ENCODE measurements around the gene C2orf42. TPM values are rescaled to one million over a fixed set of nuclear protein-coding genes. Genes with fewer than 3 reads are reported as not detected.
"Not testable (repeated sequence)": the region's sequence is repeated elsewhere in the genome, so short reads cannot be mapped to it uniquely, and the experiment has no call there.

The C2orf42 gene
- total RNA-seq, 4 donors from 2014 or later, result 10.3 to 18.7 (median 14.0) TPM

DNA sequence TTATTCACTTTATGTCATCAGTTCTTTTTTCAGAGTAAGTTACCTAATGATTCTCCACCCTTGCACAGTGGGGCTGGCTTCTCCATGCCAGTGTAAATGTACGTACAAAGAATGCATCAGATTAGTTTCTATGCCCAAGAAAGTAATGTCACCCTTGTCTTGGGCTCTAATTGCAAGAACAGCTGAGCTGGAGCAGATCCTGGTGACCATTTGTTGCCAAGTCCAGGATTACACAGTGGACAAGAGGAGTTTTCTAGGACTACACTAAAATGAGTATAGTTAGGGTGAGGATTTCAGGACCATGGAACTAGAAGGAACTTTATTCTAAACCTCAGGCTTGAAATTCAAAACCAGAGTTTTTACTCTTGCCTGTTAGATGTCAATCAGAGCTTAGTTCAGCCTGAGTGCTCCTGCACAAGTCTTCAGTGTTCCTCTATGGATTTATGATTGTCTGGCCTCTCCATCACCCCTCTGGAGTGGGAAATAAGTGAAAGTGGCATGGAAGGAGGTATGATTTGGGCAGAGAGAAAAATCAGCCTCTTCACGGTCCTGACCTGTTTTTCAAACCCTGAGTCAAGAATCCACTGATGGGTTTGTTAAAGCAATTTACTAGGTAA, 73.8 kb downstream of the C2orf42 start:
- peaks cover 0 to 8% (median 2%) of the 10 kb centered on the region in 4 donors for H3K4me1 ChIP-seq
- no peaks in the 10 kb centered on the region for H3K9me3 ChIP-seq
- H3K36me3 ChIP-seq, result no peaks in the 10 kb centered on the region
- H3K27me3 ChIP-seq, result no peaks in the 10 kb centered on the region
- no peak overlapping the region for H3K4me3 ChIP-seq
- no peak overlapping the region for H3K27ac ChIP-seq
- TF ChIP-seq POLR2A (IDR thresholded peaks at IDR 0.05), result no peak
- TF ChIP-seq, protein P1, sequence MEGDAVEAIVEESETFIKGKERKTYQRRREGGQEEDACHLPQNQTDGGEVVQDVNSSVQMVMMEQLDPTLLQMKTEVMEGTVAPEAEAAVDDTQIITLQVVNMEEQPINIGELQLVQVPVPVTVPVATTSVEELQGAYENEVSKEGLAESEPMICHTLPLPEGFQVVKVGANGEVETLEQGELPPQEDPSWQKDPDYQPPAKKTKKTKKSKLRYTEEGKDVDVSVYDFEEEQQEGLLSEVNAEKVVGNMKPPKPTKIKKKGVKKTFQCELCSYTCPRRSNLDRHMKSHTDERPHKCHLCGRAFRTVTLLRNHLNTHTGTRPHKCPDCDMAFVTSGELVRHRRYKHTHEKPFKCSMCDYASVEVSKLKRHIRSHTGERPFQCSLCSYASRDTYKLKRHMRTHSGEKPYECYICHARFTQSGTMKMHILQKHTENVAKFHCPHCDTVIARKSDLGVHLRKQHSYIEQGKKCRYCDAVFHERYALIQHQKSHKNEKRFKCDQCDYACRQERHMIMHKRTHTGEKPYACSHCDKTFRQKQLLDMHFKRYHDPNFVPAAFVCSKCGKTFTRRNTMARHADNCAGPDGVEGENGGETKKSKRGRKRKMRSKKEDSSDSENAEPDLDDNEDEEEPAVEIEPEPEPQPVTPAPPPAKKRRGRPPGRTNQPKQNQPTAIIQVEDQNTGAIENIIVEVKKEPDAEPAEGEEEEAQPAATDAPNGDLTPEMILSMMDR (IDR thresholded peaks at IDR 0.05), result no peak
- no peak for DNase-seq

DNA sequence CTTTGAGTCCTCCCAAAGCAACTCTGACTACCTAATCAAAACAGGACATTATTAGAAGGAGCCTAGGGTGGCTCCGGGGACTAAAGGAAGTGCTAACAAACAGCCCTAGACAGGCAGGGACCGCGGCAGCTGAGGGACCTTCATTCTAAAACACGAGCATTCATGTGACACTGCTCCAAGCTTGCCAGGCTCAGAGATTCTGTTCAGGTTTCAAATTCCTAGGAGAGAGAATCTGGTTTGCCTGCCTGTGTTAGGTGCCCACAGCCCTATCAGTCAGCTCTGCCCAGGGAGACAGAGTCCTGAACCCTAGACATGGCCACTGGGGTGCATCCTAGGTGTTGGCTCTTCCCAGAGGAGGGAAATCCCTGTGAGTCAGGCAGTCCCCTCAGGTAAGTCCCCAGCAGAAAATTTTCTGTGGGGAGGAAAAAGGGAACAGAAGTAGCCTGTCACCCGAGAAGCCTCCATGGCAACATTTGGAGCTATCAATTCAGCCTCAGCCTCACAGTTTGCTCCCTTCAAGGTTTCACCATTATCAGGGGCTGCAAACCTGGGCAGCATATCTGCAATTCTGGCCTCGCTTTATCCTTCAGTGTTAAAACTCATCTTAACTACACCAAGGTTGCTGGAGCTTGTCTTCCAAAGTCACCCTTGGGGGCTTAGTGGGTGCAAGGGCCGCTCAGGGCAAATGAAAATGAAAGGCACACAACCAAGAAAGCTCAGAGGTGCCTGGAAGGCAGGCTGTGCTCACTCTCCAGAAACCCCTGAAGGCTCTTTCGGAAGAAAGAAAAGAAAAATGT, 75.0 kb downstream of the C2orf42 start:
- Histone ChIP-seq H3K4me1 (peaks cover 0 to 11% (median 2%) of the 10 kb centered on the region in 4 donors), H3K9me3 (no peaks in the 10 kb centered on the region), H3K4me3 (no peak overlapping the region), H3K36me3 (no peaks in the 10 kb centered on the region), H3K27ac (peak overlapping the region in 3 of 4 donors; percentile 31 to 46 (median 43)), H3K27me3 (no peaks in the 10 kb centered on the region)
- TF ChIP-seq, protein P1 (IDR thresholded peaks at IDR 0.05), result no peak
- TF ChIP-seq POLR2A (IDR thresholded peaks at IDR 0.05), result no peak
- peak in 2 of 3 donors; percentile 52 to 57 for DNase-seq

GRCh38 chr2:70113359-70114070, 77.3 kb downstream of the C2orf42 start:
- DNase-seq, result peak in 1 of 3 donors; percentile 40
- H3K9me3 ChIP-seq, result no peaks in the 10 kb centered on the region
- no peak overlapping the region for H3K4me3 ChIP-seq
- peaks cover 0 to 17% (median 9%) of the 10 kb centered on the region in 4 donors for H3K4me1 ChIP-seq
- H3K27me3 ChIP-seq, result no peaks in the 10 kb centered on the region
- H3K36me3 ChIP-seq, result no peaks in the 10 kb centered on the region
- TF ChIP-seq POLR2A (IDR thresholded peaks at IDR 0.05), result no peak
- TF ChIP-seq, protein P1 (IDR thresholded peaks at IDR 0.05), result no peak
- H3K27ac ChIP-seq, result no peak overlapping the region

- peak in 1 of 3 donors; percentile 39 for DNase-seq
Measured at GRCh38 chr2:70111752-70112591, 78.8 kb downstream of the C2orf42 start.

GRCh38 chr2:70110397-70110796, 80.4 kb downstream of the C2orf42 start:
- H3K4me1 ChIP-seq, result peaks cover 0 to 28% (median 18%) of the 10 kb centered on the region in 4 donors
- H3K27me3 ChIP-seq, H3K36me3 ChIP-seq, H3K9me3 ChIP-seq, DNase-seq, H3K4me3 ChIP-seq: not testable (repeated sequence)
- peak overlapping the region in 1 of 4 donors; percentile 25 for H3K27ac ChIP-seq

More at GRCh38 chr2:70111752-70112591, 78.8 kb downstream of the C2orf42 start:
- Histone ChIP-seq H3K27ac (peak overlapping the region in 1 of 4 donors; percentile 3), H3K4me3 (no peak overlapping the region), H3K9me3 (no peaks in the 10 kb centered on the region), H3K4me1 (peaks cover 0 to 28% (median 18%) of the 10 kb centered on the region in 4 donors), H3K27me3 (no peaks in the 10 kb centered on the region), H3K36me3 (no peaks in the 10 kb centered on the region)
- TF ChIP-seq POLR2A (IDR thresholded peaks at IDR 0.05), result no peak
- TF ChIP-seq, protein P1 (IDR thresholded peaks at IDR 0.05), result no peak

GRCh38 chr2:70106138-70106537, 84.7 kb downstream of the C2orf42 start:
- not testable (repeated sequence) for H3K36me3 ChIP-seq, H3K27ac ChIP-seq, H3K9me3 ChIP-seq, H3K4me3 ChIP-seq, H3K27me3 ChIP-seq
- peaks cover 0 to 23% (median 13%) of the 10 kb centered on the region in 4 donors for H3K4me1 ChIP-seq
- peak in 1 of 3 donors; percentile 28 for DNase-seq
